GM23248 (cell line): Measurements from ENCODE around the gene TRAF3IP1. TPM values are rescaled to one million over a fixed set of nuclear protein-coding genes. Genes with fewer than 3 reads are reported as not detected.

ENCODE experiments used
- DNase-seq: peaks from one replicate; pipeline ENCODE4 v3.0.0-alpha.2; 2015
- H2AFZ ChIP-seq: fragments of 200-600 bp; sonication (generic); 2 replicates; pipeline ENCODE4 v1.6.1; 2016; ENCODE audit warnings: antibody characterized with exemption
- H3F3A ChIP-seq: fragments of 200-600 bp; sonication (generic); 2 replicates; pipeline ENCODE4 v1.6.1; 2016; ENCODE audit warnings: mild to moderate bottlenecking, antibody characterized with exemption, mixed run types; ENCODE audit not compliant: insufficient read depth
- H3K27ac ChIP-seq: fragments of 200-600 bp; sonication (generic); 2 replicates; pipeline ENCODE4 v1.5.1; 2016; ENCODE audit warnings: mild to moderate bottlenecking
- H3K27me3 ChIP-seq: fragments of 200-600 bp; sonication (generic); replicated peaks from 2 replicates; pipeline ENCODE4 v1.6.1; 2016; ENCODE audit warnings: mild to moderate bottlenecking; ENCODE audit not compliant: insufficient read depth
- H3K36me3 ChIP-seq: fragments of 200-600 bp; sonication (generic); 2 replicates; pipeline ENCODE4 v1.6.1; 2016; ENCODE audit warnings: low read depth, mild to moderate bottlenecking
- H3K4me1 ChIP-seq: fragments of 200-600 bp; sonication (generic); 2 replicates; pipeline ENCODE4 v1.6.1; 2016; ENCODE audit warnings: mild to moderate bottlenecking; ENCODE audit not compliant: insufficient read depth
- H3K4me2 ChIP-seq: fragments of 200-600 bp; sonication (generic); one replicate; pipeline ENCODE4 v1.6.1; 2016; ENCODE audit warnings: mild to moderate bottlenecking; ENCODE audit not compliant: unreplicated experiment
- H3K4me3 ChIP-seq: fragments of 200-600 bp; sonication (generic); 2 replicates; pipeline ENCODE4 v1.5.1; 2016; ENCODE audit warnings: mild to moderate bottlenecking
- H3K79me2 ChIP-seq: fragments of 200-600 bp; sonication (generic); 2 replicates; pipeline ENCODE4 v1.6.1; 2016; ENCODE audit warnings: mild to moderate bottlenecking; ENCODE audit not compliant: insufficient read depth
- H3K9ac ChIP-seq: fragments of 200-600 bp; sonication (generic); 2 replicates; pipeline ENCODE4 v1.6.1; 2016; ENCODE audit warnings: mild to moderate bottlenecking
- H3K9me2 ChIP-seq: fragments of 200-600 bp; sonication (generic); 2 replicates; pipeline ENCODE4 v1.6.1; 2016; ENCODE audit warnings: mixed run types, mild to moderate bottlenecking, moderate library complexity; ENCODE audit not compliant: insufficient read depth
- H3K9me3 ChIP-seq: fragments of 200-600 bp; sonication (generic); one replicate; pipeline ENCODE4 v1.6.1; 2017; ENCODE audit warnings: low read depth
- H4K20me1 ChIP-seq: fragments of 200-600 bp; sonication (generic); 2 replicates; pipeline ENCODE4 v1.6.0; 2016; ENCODE audit not compliant: insufficient read depth
- EZH2 ChIP-seq: fragments of 200-600 bp; sonication (generic); IDR thresholded peaks from 2 replicates; pipeline ENCODE4 v1.6.1; 2018; ENCODE audit warnings: antibody characterized with exemption, mild to moderate bottlenecking; ENCODE audit not compliant: insufficient read depth, poor library complexity, severe bottlenecking
- EZH2phosphoT487 ChIP-seq: fragments of 200-600 bp; sonication (generic); IDR thresholded peaks from 2 replicates; pipeline ENCODE4 v1.6.1; 2018; ENCODE audit warnings: antibody characterized with exemption, moderate library complexity, mild to moderate bottlenecking, low read depth; ENCODE audit not compliant: insufficient read depth
- WGBS, 2 experiments: methylation state at CpG; one replicate each; pipeline ENCODE4 v1.1.6; 2015 to 2017; ENCODE audit warnings: low lambda C conversion rate in 2 of 2, low coverage in 1 of 2; ENCODE audit errors: missing lambda C conversion rate in 2 of 2; 5-methylcytosine and 5-hydroxymethylcytosine counted together
- in situ Hi-C: fragments of 300-500 bp; cut with MboI; formaldehyde crosslinking; loops from 2 replicates; pipeline ENCODE4 v1.15.0; 2020
- polyA plus RNA-seq: library from polyadenylated mRNA; unstranded; fragments of >200 nt; fragmentation: Nextera tagmentation; extraction: Ambion mirVana; gene quantifications from 2 replicates; pipeline ENCODE4 v1.2.1, GENCODE V29; 2016
- total RNA-seq: library from RNA; depleted of rRNA; stranded (reverse); fragments of >200 nt; shearing (Covaris generic); gene quantifications from 2 replicates; pipeline ENCODE4 v1.2.3, GENCODE V29; 2014

TRAF3IP1 gene
- total and polyA plus RNA-seq, 2 experiments from 2014 or later, result 9.5 to 10.6 TPM

- Histone ChIP-seq H3K27ac (peak overlapping the region; percentile 100), H3F3A (peaks cover 78% of the 10 kb centered on the region), H3K9me2 (no peaks in the 10 kb centered on the region), H3K79me2 (peaks cover 87% of the 10 kb centered on the region), H3K36me3 (peaks cover 26% of the 10 kb centered on the region), H3K4me1 (peaks cover 81% of the 10 kb centered on the region), H3K9ac (peak overlapping the region; percentile 82), H3K4me2 (peak overlapping the region; percentile 58), H3K27me3 (no peaks in the 10 kb centered on the region), H2AFZ (no peak overlapping the region), H3K9me3 (no peaks in the 10 kb centered on the region), H4K20me1 (no peaks in the 10 kb centered on the region), H3K4me3 (no peak overlapping the region)
- in situ Hi-C loops, result no loop called here
- 97 to 98% methylated on average over 14 of the region's 14 CpGs for WGBS, 2 experiments
- TF ChIP-seq EZH2phosphoT487 (no peak), EZH2 (no peak)
- no peak for DNase-seq
Measured at GRCh38 chr2:238433300-238433915, 113.1 kb downstream of the TRAF3IP1 start.

- Histone ChIP-seq H3K9me2 (no peaks in the 10 kb centered on the region), H3K9ac (peak overlapping the region; percentile 83), H4K20me1 (no peaks in the 10 kb centered on the region), H3K27me3 (no peaks in the 10 kb centered on the region), H3K4me3 (peak overlapping the region; percentile 32; the same call in 1 of the 2 replicates), H3K27ac (peak overlapping the region; percentile 100), H3K79me2 (peaks cover 86% of the 10 kb centered on the region), H2AFZ (no peak overlapping the region), H3K36me3 (peaks cover 29% of the 10 kb centered on the region), H3K4me1 (peaks cover 81% of the 10 kb centered on the region), H3F3A (peaks cover 81% of the 10 kb centered on the region), H3K9me3 (no peaks in the 10 kb centered on the region), H3K4me2 (peak overlapping the region; percentile 58)
- DNase-seq, result peak; percentile 95
- in situ Hi-C loops, result no loop called here
- WGBS, 2 experiments, result 53 to 56% methylated on average over 13 of the region's 13 CpGs
- no peak for TF ChIP-seq EZH2
- TF ChIP-seq EZH2phosphoT487, result no peak
Measured at GRCh38 chr2:238433941-238434845, 113.9 kb downstream of the TRAF3IP1 start.

GRCh38 chr2:238434846-238435751 is 114.8 kb downstream of the TRAF3IP1 start:
- no peaks in the 10 kb centered on the region for H4K20me1 ChIP-seq
- H3K4me3 ChIP-seq, result peak overlapping the region; percentile 32
- H3K4me2 ChIP-seq, result peak overlapping the region; percentile 58
- no peaks in the 10 kb centered on the region for H3K9me3 ChIP-seq
- H3K79me2 ChIP-seq, result peaks cover 80% of the 10 kb centered on the region
- no peak for DNase-seq
- peaks cover 84% of the 10 kb centered on the region for H3F3A ChIP-seq
- H3K36me3 ChIP-seq, result peaks cover 28% of the 10 kb centered on the region
- WGBS, 2 experiments, result 70 to 75% methylated on average over 22 to 24 of the region's 24 CpGs
- no peaks in the 10 kb centered on the region for H3K9me2 ChIP-seq
- TF ChIP-seq EZH2phosphoT487, result no peak
- no peak for TF ChIP-seq EZH2
- H3K4me1 ChIP-seq, result peaks cover 83% of the 10 kb centered on the region
- in situ Hi-C loops, result no loop called here
- H3K27ac ChIP-seq, result peak overlapping the region; percentile 100
- H2AFZ ChIP-seq, result no peak overlapping the region
- peak overlapping the region; percentile 83 for H3K9ac ChIP-seq
- no peaks in the 10 kb centered on the region for H3K27me3 ChIP-seq

DNA sequence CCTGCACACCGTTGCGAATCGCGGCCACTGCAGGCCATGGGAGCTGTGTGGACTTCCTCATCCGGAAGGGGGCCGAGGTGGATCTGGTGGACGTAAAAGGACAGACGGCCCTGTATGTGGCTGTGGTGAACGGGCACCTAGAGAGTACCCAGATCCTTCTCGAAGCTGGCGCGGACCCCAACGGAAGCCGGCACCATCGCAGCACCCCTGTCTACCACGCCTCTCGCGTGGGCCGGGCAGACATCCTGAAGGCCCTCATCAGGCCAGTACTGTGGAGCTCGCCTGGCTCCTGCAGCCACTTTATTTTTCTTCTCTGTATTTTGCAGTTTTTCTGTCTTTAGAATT is 115.4 kb downstream of the TRAF3IP1 start:
- in situ Hi-C loops, result no loop called here
- no peak for DNase-seq
- no peaks in the 10 kb centered on the region for H4K20me1 ChIP-seq
- H3K9me3 ChIP-seq, result no peaks in the 10 kb centered on the region
- H3K27ac ChIP-seq, result peak overlapping the region; percentile 100
- H3K79me2 ChIP-seq, result peaks cover 80% of the 10 kb centered on the region
- H3K4me1 ChIP-seq, result peaks cover 89% of the 10 kb centered on the region
- no peak for TF ChIP-seq EZH2
- no peak for TF ChIP-seq EZH2phosphoT487
- H3K4me3 ChIP-seq, result no peak overlapping the region
- H3K9ac ChIP-seq, result peak overlapping the region; percentile 83
- H3F3A ChIP-seq, result peaks cover 84% of the 10 kb centered on the region
- H2AFZ ChIP-seq, result no peak overlapping the region
- no peaks in the 10 kb centered on the region for H3K9me2 ChIP-seq
- peak overlapping the region; percentile 58 for H3K4me2 ChIP-seq
- no peaks in the 10 kb centered on the region for H3K27me3 ChIP-seq
- 97% methylated on average over 20 of the region's 20 CpGs for WGBS, 2 experiments
- H3K36me3 ChIP-seq, result peaks cover 26% of the 10 kb centered on the region
